Adrenal gland (tissue), 12 donors: ENCODE results near the gene KCNH1. TPM values are rescaled to one million over a fixed set of nuclear protein-coding genes. Genes with fewer than 3 reads are reported as not detected.

Experiments
- DNase-seq, 7 donors: peaks; one replicate each; pipeline ENCODE4 v3.0.0-alpha.2; 2019 to 2020
- H3K27ac ChIP-seq, 5 donors: fragments of 200-600 bp; sonication (generic) in 4 of 5; 1 replicate in 3 of 5; 2 replicates in 2 of 5; pipeline versions ENCODE4 v1.5.1 to v1.8.0; 2016 to 2020; ENCODE audit warnings: mild to moderate bottlenecking in 1 of 5
- H3K27me3 ChIP-seq: fragments of 200-600 bp; 2 replicates; pipeline ENCODE4 v1.8.0; 2021
- H3K36me3 ChIP-seq, 2 donors: fragments of 200-600 bp; replicated peaks in 1 of 2; 1 replicate in 1 of 2; 2 replicates in 1 of 2; pipeline versions ENCODE4 v1.5.1 to v1.8.0; 2018 to 2022
- H3K4me1 ChIP-seq, 2 donors: fragments of 200-600 bp; replicated peaks in 1 of 2; 1 replicate in 1 of 2; 2 replicates in 1 of 2; pipeline versions ENCODE4 v1.5.1 to v1.8.0; 2018 to 2021
- H3K4me3 ChIP-seq, 4 donors: fragments of 200-600 bp; sonication (generic) in 3 of 4; one replicate each; pipeline ENCODE4 v1.5.1; 2016 to 2018
- H3K9me3 ChIP-seq, 3 donors: fragments of 200-600 bp; sonication (generic) in 1 of 3; replicated peaks in 1 of 3; 1 replicate in 2 of 3; 2 replicates in 1 of 3; pipeline versions ENCODE4 v1.5.1 to v1.8.0; 2016 to 2021
- CTCF ChIP-seq, 6 experiments: fragments of 450-650 bp in 4 of 6; fragments of 200-600 bp in 2 of 6; sonication (generic) in 1 of 6; IDR thresholded peaks; 1 replicate in 5 of 6; 2 replicates in 1 of 6; pipeline versions ENCODE4 v1.5.1 to v1.8.0; 2016 to 2021; ENCODE audit warnings: antibody characterized with exemption in 6 of 6, mild to moderate bottlenecking in 2 of 6, moderate library complexity in 1 of 6
- POLR2A ChIP-seq, 2 donors: fragments of 450-650 bp; IDR thresholded peaks; one replicate each; pipeline ENCODE4 v1.6.1; 2017; ENCODE audit warnings: antibody characterized with exemption in 2 of 2, mild to moderate bottlenecking in 2 of 2, moderate library complexity in 1 of 2
- WGBS, 4 donors: extraction: QIAGEN DNeasy Blood & Tissue Kit in 2 of 4; methylation state at CpG; one replicate each; pipeline versions ENCODE4 v1.1.5 to v1.1.7; 2013 to 2017; 5-methylcytosine and 5-hydroxymethylcytosine counted together
- intact Hi-C, 2 donors: fragments of 100-400 bp; cut with DNase I; formaldehyde crosslinking; loops; one replicate each; pipeline versions ENCODE4 v1.14.1 to v1.15.0; 2022 to 2023
- polyA plus RNA-seq, 3 donors: library from polyadenylated mRNA; stranded (reverse); fragments of 200-250 nt in 2 of 3; fragments of 350-450 nt in 1 of 3; fragmentation: Illumina TruSeq in 1 of 3; extraction: RNeasy Lipid Tissue Mini Kit (QIAGEN cat#74804) in 1 of 3; gene quantifications; one replicate each; pipeline ENCODE4 v1.2.3, GENCODE V29; 2013 to 2014
- total RNA-seq, 9 donors: library from RNA; depleted of rRNA in 4 of 9; stranded (reverse); fragments of >200 nt in 4 of 9; fragments of 120-200 nt in 1 of 9; fragmentation: NEBNext Ultra II Directional in 1 of 9; extraction: Animal tissue kit (Norgen Biotek cat#: 25700) in 1 of 9; gene quantifications; one replicate each; pipeline versions ENCODE4 v1.1.0 to v1.2.4, GENCODE V29; 2013 to 2023
- donor health status: healthy with polysubstance abuse.
- donor health status: Bipolar disorder and iron deficiency.
- donor health status: DM: yes; HTN: yes; CAD: no.
- donor health status: DM: no; HTN: no; CAD: no.
- donor health status: DM: no; HTN: no; CAD: no.
- donor health status: DM: yes; HTN: yes; CAD: no.

The KCNH1 gene
- total and polyA plus RNA-seq, 12 donors: 0.15 to 2.2 (median 0.73) TPM; not detected in 4

- Histone ChIP-seq H3K4me3 (no peak overlapping the region), H3K9me3 (no peaks in the 10 kb centered on the region), H3K27me3 (no peaks in the 10 kb centered on the region), H3K4me1 (no peaks in the 10 kb centered on the region), H3K27ac (no peak overlapping the region), H3K36me3 (no peaks in the 10 kb centered on the region)
- no peak for DNase-seq
- 72 to 80% (median 76%) methylated on average over 5 of the region's 5 CpGs for WGBS, 4 donors
- intact Hi-C loops: no loop called here
- TF ChIP-seq CTCF (IDR thresholded peaks at IDR 0.05) (no peak), POLR2A (IDR thresholded peaks at IDR 0.05) (no peak)
Observed at GRCh38 chr1:210857146-210857663, 276.7 kb downstream of the KCNH1 start.

- H3K9me3 ChIP-seq: no peaks in the 10 kb centered on the region
- H3K4me1 ChIP-seq: no peaks in the 10 kb centered on the region
- no peak overlapping the region for H3K27ac ChIP-seq
- intact Hi-C loops: no loop called here
- WGBS, 4 donors: 24 to 49% (median 32%) methylated on average over 4 of the region's 4 CpGs
- TF ChIP-seq POLR2A (IDR thresholded peaks at IDR 0.05) (no peak), CTCF (IDR thresholded peaks at IDR 0.05) (no peak)
- no peaks in the 10 kb centered on the region for H3K36me3 ChIP-seq
- no peaks in the 10 kb centered on the region for H3K27me3 ChIP-seq
- DNase-seq: no peak
- H3K4me3 ChIP-seq: no peak overlapping the region
Observed at GRCh38 chr1:210855440-210855839, 278.5 kb downstream of the KCNH1 start.

GRCh38 chr1:210853276-210853675 lies 280.7 kb downstream of the KCNH1 start:
- Histone ChIP-seq H3K27ac (no peak overlapping the region), H3K9me3 (no peaks in the 10 kb centered on the region), H3K36me3 (no peaks in the 10 kb centered on the region), H3K4me3 (no peak overlapping the region), H3K4me1 (no peaks in the 10 kb centered on the region), H3K27me3 (no peaks in the 10 kb centered on the region)
- DNase-seq: no peak
- intact Hi-C loops: no loop called here
- TF ChIP-seq CTCF (IDR thresholded peaks at IDR 0.05) (no peak), POLR2A (IDR thresholded peaks at IDR 0.05) (no peak)

GRCh38 chr1:210850556-210850955 lies 283.4 kb downstream of the KCNH1 start:
- DNase-seq: no peak

More at GRCh38 chr1:210850556-210850955, 283.4 kb downstream of the KCNH1 start:
- H3K9me3 ChIP-seq: no peaks in the 10 kb centered on the region
- H3K4me1 ChIP-seq: no peaks in the 10 kb centered on the region
- intact Hi-C loops: no loop called here
- H3K4me3 ChIP-seq: no peak overlapping the region
- TF ChIP-seq POLR2A (IDR thresholded peaks at IDR 0.05) (no peak), CTCF (IDR thresholded peaks at IDR 0.05) (no peak)
- no peaks in the 10 kb centered on the region for H3K27me3 ChIP-seq
- H3K36me3 ChIP-seq: no peaks in the 10 kb centered on the region
- no peak overlapping the region for H3K27ac ChIP-seq
